ENCODE results near the gene ASCC1.

DNA sequence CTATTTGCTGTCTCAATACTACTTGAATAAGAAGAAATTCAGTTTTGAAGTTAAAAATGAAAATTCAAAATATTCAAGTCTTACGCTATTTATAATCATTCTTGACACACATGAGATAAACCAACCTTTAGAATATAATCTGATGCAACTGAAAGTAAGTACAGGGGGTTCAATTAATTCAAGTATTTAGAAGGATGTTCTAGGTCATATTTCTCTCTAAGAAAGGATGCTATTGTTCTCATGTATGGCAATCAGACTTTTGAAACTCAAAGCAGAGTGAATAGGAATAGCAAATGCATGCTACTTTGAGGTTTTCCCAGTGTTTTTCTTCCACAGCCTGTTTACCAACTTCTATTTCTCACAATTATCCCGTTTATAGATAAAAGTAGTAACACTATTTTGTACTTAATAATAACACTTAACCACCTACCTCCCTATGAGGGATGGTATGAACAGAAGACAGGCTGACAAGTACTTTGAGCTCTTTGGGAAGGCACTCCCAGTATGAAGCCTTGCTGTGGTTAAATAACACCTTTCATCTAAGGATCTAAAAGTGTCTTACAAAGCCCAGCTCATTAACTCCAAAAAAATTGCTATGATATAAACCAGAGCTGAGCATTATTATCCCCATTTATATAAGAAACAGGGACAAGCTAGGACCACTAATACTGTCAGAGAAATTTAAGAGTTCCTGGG, 109.8 kb downstream of the ASCC1 start:
- TF ChIP-seq SMC3 (IDR thresholded peaks at IDR 0.05; ENCODE audit: low read depth, low read length) (no peak), POLR2A (IDR thresholded peaks at IDR 0.05; ENCODE audit: low read depth, low read length) (no peak), RFX5 (IDR thresholded peaks at IDR 0.05; ENCODE audit: low read depth, low read length) (no peak)
- TF ChIP-seq, protein P1, sequence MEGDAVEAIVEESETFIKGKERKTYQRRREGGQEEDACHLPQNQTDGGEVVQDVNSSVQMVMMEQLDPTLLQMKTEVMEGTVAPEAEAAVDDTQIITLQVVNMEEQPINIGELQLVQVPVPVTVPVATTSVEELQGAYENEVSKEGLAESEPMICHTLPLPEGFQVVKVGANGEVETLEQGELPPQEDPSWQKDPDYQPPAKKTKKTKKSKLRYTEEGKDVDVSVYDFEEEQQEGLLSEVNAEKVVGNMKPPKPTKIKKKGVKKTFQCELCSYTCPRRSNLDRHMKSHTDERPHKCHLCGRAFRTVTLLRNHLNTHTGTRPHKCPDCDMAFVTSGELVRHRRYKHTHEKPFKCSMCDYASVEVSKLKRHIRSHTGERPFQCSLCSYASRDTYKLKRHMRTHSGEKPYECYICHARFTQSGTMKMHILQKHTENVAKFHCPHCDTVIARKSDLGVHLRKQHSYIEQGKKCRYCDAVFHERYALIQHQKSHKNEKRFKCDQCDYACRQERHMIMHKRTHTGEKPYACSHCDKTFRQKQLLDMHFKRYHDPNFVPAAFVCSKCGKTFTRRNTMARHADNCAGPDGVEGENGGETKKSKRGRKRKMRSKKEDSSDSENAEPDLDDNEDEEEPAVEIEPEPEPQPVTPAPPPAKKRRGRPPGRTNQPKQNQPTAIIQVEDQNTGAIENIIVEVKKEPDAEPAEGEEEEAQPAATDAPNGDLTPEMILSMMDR (conservative IDR thresholded peaks at IDR 0.05; ENCODE audit: low read depth, low read length): no peak
- TF ChIP-seq, protein P2, sequence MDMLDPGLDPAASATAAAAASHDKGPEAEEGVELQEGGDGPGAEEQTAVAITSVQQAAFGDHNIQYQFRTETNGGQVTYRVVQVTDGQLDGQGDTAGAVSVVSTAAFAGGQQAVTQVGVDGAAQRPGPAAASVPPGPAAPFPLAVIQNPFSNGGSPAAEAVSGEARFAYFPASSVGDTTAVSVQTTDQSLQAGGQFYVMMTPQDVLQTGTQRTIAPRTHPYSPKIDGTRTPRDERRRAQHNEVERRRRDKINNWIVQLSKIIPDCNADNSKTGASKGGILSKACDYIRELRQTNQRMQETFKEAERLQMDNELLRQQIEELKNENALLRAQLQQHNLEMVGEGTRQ (IDR thresholded peaks at IDR 0.05; ENCODE audit: low read depth, low read length): no peak
- TF ChIP-seq, protein P3, sequence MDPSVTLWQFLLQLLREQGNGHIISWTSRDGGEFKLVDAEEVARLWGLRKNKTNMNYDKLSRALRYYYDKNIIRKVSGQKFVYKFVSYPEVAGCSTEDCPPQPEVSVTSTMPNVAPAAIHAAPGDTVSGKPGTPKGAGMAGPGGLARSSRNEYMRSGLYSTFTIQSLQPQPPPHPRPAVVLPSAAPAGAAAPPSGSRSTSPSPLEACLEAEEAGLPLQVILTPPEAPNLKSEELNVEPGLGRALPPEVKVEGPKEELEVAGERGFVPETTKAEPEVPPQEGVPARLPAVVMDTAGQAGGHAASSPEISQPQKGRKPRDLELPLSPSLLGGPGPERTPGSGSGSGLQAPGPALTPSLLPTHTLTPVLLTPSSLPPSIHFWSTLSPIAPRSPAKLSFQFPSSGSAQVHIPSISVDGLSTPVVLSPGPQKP (IDR thresholded peaks at IDR 0.05; ENCODE audit: borderline replicate concordance, low read depth, low read length): no peak

All from IMR-90 (cell line).